CD4-positive, alpha-beta memory T cell (primary cell): ENCODE measurements around the gene FAM186B. TPM values are rescaled to one million over a fixed set of nuclear protein-coding genes. Genes with fewer than 3 reads are reported as not detected.
A peak's percentile ranks its signal among the peaks of the same experiment; 100 is the strongest.
"Not testable (repeated sequence)": the region's sequence is repeated elsewhere in the genome, so short reads cannot be mapped to it uniquely, and the experiment has no call there.

Experiments
- CTCF ChIA-PET: fragments of 350-600 bp; sonication (Branson Sonifier 250); formaldehyde crosslinking; loops from one replicate; lab custom pipeline; 2021; ENCODE audit warnings: inconsistent platforms; ENCODE audit not compliant: partially characterized antibody; lab: Charles Lee
- POLR2A ChIA-PET: fragments of 350-600 bp; sonication (Branson Sonifier 250); formaldehyde crosslinking; loops from one replicate; lab custom pipeline; 2021; ENCODE audit not compliant: partially characterized antibody; lab: Charles Lee
- DNase-seq, 5 donors: peaks; one replicate each; pipeline versions ENCODE4 v3.0.0 to v3.0.0-alpha.2; 2020 to 2022; ENCODE audit warnings: mixed read lengths in 1 of 5
- H3K27ac ChIP-seq: one replicate; pipeline ENCODE4 v1.7.0; 2013; ENCODE audit warnings: low read depth, low read length
- H3K27me3 ChIP-seq: 2 replicates; pipeline ENCODE4 v1.7.0; 2013; ENCODE audit warnings: mild to moderate bottlenecking, low read length, moderate library complexity; ENCODE audit not compliant: insufficient read depth
- H3K36me3 ChIP-seq: 2 replicates; pipeline ENCODE4 v1.7.0; 2013; ENCODE audit warnings: mild to moderate bottlenecking, low read length, moderate library complexity; ENCODE audit not compliant: insufficient read depth
- H3K4me1 ChIP-seq: 2 replicates; pipeline ENCODE4 v1.7.0; 2013; ENCODE audit warnings: mild to moderate bottlenecking, low read length, moderate library complexity; ENCODE audit not compliant: insufficient read depth
- H3K4me3 ChIP-seq, 2 donors: one replicate each; pipeline ENCODE4 v1.7.0; 2013; ENCODE audit warnings: low read length in 2 of 2, mild to moderate bottlenecking in 1 of 2
- H3K9me3 ChIP-seq, 2 donors: one replicate each; pipeline ENCODE4 v1.7.0; 2013; ENCODE audit warnings: low read length in 2 of 2, control low read depth in 1 of 2; ENCODE audit not compliant: control insufficient read depth in 1 of 2
- H3K27ac Mint-ChIP-seq, 7 donors: one replicate each; pipeline ENCODE4 v1.8.0; 2020 to 2021; ENCODE audit warnings: mixed read lengths in 7 of 7, mild to moderate bottlenecking in 6 of 7, inconsistent platforms in 3 of 7, moderate library complexity in 3 of 7
- H3K27me3 Mint-ChIP-seq, 2 donors: one replicate each; pipeline ENCODE4 v1.8.0; 2020 to 2021; ENCODE audit warnings: mixed read lengths in 2 of 2
- H3K36me3 Mint-ChIP-seq, 2 donors: one replicate each; pipeline ENCODE4 v1.8.0; 2020 to 2021; ENCODE audit warnings: mixed read lengths in 2 of 2, inconsistent platforms in 1 of 2, mild to moderate bottlenecking in 1 of 2
- H3K4me1 Mint-ChIP-seq, 4 donors: one replicate each; pipeline ENCODE4 v1.8.0; 2020 to 2021; ENCODE audit warnings: mixed read lengths in 4 of 4, mild to moderate bottlenecking in 1 of 4
- H3K4me3 Mint-ChIP-seq, 8 donors: one replicate each; pipeline ENCODE4 v1.8.0; 2020 to 2021; ENCODE audit warnings: mixed read lengths in 8 of 8, mild to moderate bottlenecking in 7 of 8, moderate library complexity in 6 of 8, inconsistent platforms in 3 of 8
- H3K9me3 Mint-ChIP-seq, 8 donors: one replicate each; pipeline ENCODE4 v1.8.0; 2020 to 2021; ENCODE audit warnings: mixed read lengths in 8 of 8, mild to moderate bottlenecking in 5 of 8, inconsistent platforms in 3 of 8, moderate library complexity in 1 of 8
- intact Hi-C: fragments of 100-400 bp; cut with micrococcal nuclease; formaldehyde crosslinking; loops from one replicate; pipeline ENCODE4 v1.15.1; 2023
- polyA plus RNA-seq, 2 donors: library from polyadenylated mRNA; unstranded; fragments of 300-500 nt; fragmentation: Illumina TruSeq; gene quantifications; one replicate each; pipeline ENCODE4 v1.2.3, GENCODE V29; 2021
- total RNA-seq, 2 experiments: library from RNA; stranded (reverse); gene quantifications; one replicate each; pipeline ENCODE4 v1.2.3, GENCODE V29; 2021

Gene FAM186B
- total and polyA plus RNA-seq, 4 experiments from 2014 or later = 0.12 to 0.22 (median 0.15) TPM; not detected in 1

DNA sequence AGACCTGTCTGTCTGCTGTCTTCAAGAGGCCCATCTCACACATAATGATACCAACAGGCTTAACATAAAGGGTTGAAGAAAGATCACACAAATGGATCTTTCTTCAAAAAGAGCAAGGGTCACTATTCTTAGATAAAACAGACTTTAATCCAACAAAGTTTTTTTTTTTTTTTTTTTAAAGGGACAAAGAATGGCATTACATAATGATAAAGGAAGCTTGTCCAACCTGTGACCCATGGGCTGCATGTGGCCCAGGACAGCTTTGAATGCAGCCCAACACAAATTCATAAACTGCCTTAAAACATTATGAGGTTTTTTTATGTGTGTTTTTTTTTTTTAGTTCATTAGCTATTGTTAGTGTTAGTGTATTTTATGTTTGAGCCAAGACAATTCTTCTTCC lies 6.8 kb upstream of the FAM186B start:
- intact Hi-C loops = no loop called here
- no peak overlapping the region for H3K27ac Mint-ChIP-seq
- no peak for DNase-seq
- H3K27me3 Mint-ChIP-seq = peaks cover 9 to 10% of the 10 kb centered on the region in 2 donors
- H3K4me1 ChIP-seq = no peaks in the 10 kb centered on the region
- H3K4me3 Mint-ChIP-seq = no peak overlapping the region
- no peaks in the 10 kb centered on the region for H3K36me3 Mint-ChIP-seq
- H3K9me3 Mint-ChIP-seq = peaks cover 0 to 12% (median 8%) of the 10 kb centered on the region in 8 donors
- H3K27me3 ChIP-seq = no peaks in the 10 kb centered on the region
- ChIA-PET POLR2A (interaction anchor here (0.9 kb wide), 1 partner anchor 20 kb away, joined by 3 read pairs; no protein-coding TSS in a partner anchor), CTCF (interaction anchor here (0.7 to 1.0 kb wide), 4 partner anchors 11 to 213 kb away, joined by 3 to 4 read pairs (median 4); partner anchors contain the start of gene PRPF40B)
- peaks cover 0 to 7% (median 4%) of the 10 kb centered on the region in 4 donors for H3K4me1 Mint-ChIP-seq
- H3K27ac ChIP-seq = no peak overlapping the region
- no peaks in the 10 kb centered on the region for H3K9me3 ChIP-seq
- H3K36me3 ChIP-seq = no peaks in the 10 kb centered on the region
- no peak overlapping the region for H3K4me3 ChIP-seq

DNA sequence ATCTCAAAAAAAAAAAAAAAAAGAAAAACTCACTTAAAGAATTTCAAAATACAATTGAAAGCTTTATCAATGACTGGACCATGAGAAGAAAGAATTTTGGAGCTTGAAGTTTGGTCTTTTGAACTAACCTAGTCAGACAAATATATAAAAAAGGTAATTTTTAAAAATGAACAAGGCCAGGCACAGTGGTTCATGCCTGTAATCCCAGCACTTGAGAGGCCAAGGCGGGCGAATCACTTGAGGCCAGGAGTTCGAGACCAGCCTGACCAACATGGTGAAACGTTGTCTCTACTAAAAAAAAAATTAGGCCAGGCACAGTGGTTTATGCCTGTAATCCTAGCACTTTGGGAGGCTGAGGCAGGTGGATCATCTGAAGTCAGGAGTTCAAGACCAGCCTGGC lies 5.3 kb upstream of the FAM186B start:
- intact Hi-C loops, H3K36me3 Mint-ChIP-seq, H3K4me3 Mint-ChIP-seq, H3K27ac ChIP-seq, H3K9me3 ChIP-seq, H3K4me1 ChIP-seq, H3K27me3 ChIP-seq, H3K4me1 Mint-ChIP-seq, H3K27ac Mint-ChIP-seq, H3K36me3 ChIP-seq, H3K4me3 ChIP-seq, DNase-seq: not testable (repeated sequence)
- peaks cover 9 to 12% of the 10 kb centered on the region in 2 donors for H3K27me3 Mint-ChIP-seq
- POLR2A ChIA-PET = interaction anchor here (0.8 to 1.6 kb wide), 2 partner anchors 12 to 25 kb away, joined by 3 read pairs; partner anchors contain the start of gene PRPF40B
- peaks cover 0 to 12% (median 8%) of the 10 kb centered on the region in 8 donors for H3K9me3 Mint-ChIP-seq
- CTCF ChIA-PET = interaction anchor here (0.6 kb wide), 1 partner anchor 8 kb away, joined by 3 read pairs; no protein-coding TSS in a partner anchor

DNA sequence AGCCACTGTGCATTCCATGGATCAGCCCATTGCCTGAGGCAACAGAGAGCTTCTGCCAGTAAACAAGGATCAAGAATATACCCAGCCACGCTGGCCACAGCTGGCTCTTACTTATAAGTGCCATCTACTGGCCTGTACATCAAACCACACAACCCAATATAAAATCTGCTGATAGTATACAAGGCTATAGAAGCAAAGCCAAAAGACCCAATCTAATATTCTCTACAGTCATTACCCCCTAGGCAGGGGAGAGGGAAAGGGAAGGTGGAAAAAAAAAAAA lies 4.4 kb upstream of the FAM186B start:
- H3K4me3 Mint-ChIP-seq = no peak overlapping the region
- no peaks in the 10 kb centered on the region for H3K4me1 ChIP-seq
- H3K9me3 Mint-ChIP-seq = peaks cover 0 to 12% (median 8%) of the 10 kb centered on the region in 8 donors
- no peaks in the 10 kb centered on the region for H3K36me3 Mint-ChIP-seq
- no peak for DNase-seq
- no peaks in the 10 kb centered on the region for H3K4me1 Mint-ChIP-seq
- ChIA-PET POLR2A (interaction anchor here (1.6 kb wide), 1 partner anchor 26 kb away, joined by 3 read pairs; no protein-coding TSS in a partner anchor), CTCF (interaction anchor here (1.2 kb wide), 1 partner anchor 251 kb away, joined by 4 read pairs; no protein-coding TSS in a partner anchor)
- no peaks in the 10 kb centered on the region for H3K36me3 ChIP-seq
- intact Hi-C loops = no loop called here
- H3K27me3 Mint-ChIP-seq = peaks cover 9 to 12% of the 10 kb centered on the region in 2 donors
- H3K27ac Mint-ChIP-seq = no peak overlapping the region
- no peak overlapping the region for H3K27ac ChIP-seq
- no peaks in the 10 kb centered on the region for H3K9me3 ChIP-seq
- H3K4me3 ChIP-seq = no peak overlapping the region
- H3K27me3 ChIP-seq = no peaks in the 10 kb centered on the region

DNA sequence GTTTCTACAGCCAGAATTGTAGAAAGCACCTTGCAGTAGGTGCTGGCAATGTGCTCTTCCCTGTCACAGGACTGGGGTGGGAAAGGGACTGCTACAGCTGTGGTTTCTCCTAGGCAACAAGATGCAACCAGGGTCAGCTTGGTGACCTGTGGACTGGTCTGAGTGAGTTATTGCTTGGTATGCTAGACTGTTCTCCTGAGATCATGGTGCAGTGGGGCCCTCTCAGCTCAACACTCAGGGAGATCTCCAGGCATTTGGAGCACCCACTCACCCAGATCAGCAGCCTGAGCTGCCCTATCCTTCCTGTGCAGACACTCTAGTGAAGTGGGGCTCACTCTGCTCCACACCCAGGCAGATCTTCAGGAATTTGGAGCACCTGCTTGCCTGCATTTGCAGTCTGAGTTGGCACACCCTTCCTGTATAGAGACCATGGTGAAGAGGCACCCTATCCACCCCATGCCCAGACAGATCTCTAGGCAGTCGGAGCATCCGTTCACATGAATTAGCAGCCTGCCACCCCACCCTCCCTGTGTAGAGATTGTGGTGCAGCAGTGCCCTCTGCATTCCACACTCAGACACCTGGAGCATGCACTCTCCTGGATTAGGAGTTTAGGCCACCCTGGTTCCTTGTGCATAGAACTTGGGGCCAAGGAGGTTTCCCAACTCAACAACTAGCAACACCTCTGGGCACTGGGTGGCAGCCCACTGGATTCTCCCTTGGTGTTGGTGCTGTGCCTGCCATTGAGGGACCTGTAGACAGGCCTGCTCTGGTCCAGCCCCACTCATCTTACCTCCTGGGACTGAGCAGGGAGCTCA lies 3.8 kb upstream of the FAM186B start:
- no peaks in the 10 kb centered on the region for H3K36me3 ChIP-seq
- no peaks in the 10 kb centered on the region for H3K4me1 ChIP-seq
- no peaks in the 10 kb centered on the region for H3K27me3 ChIP-seq
- H3K9me3 ChIP-seq = no peaks in the 10 kb centered on the region
- Mint-ChIP-seq H3K27me3 (peaks cover 7 to 11% of the 10 kb centered on the region in 2 donors), H3K4me1 (no peaks in the 10 kb centered on the region), H3K27ac (no peak overlapping the region), H3K36me3 (no peaks in the 10 kb centered on the region), H3K4me3 (no peak overlapping the region), H3K9me3 (peaks cover 0 to 12% (median 8%) of the 10 kb centered on the region in 8 donors)
- ChIA-PET CTCF (interaction anchor here (1.2 kb wide), 1 partner anchor 251 kb away, joined by 4 read pairs; no protein-coding TSS in a partner anchor), POLR2A (interaction anchor here (1.6 kb wide), 1 partner anchor 27 kb away, joined by 3 read pairs; no protein-coding TSS in a partner anchor)
- intact Hi-C loops = no loop called here
- DNase-seq = no peak
- no peak overlapping the region for H3K4me3 ChIP-seq
- no peak overlapping the region for H3K27ac ChIP-seq

DNA sequence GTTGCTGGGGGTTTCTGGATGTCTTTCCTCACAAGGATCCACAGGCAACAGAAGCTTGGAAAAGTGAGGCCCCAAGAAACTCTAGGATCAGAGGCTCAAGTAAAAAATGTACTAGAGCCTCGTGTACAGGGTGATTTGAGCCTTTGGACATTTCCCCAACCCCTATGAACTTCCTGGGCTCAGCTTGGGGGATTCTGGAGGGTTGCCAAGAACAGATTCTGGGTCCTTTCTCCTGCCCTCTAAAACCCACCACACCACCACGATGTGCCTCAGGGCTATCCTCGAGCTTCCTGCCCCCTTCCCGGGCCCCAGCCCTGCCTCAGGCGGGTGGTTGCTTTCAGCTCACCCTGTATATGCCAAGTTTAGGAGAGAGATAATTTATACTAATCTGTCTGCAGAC lies 583 bp downstream of the FAM186B start:
- CTCF ChIA-PET = interaction anchor here (0.7 to 1.3 kb wide), 2 partner anchors 19 to 174 kb away, joined by 3 read pairs; no protein-coding TSS in a partner anchor
- Mint-ChIP-seq H3K4me1 (no peaks in the 10 kb centered on the region), H3K27me3 (peaks cover 4 to 6% of the 10 kb centered on the region in 2 donors), H3K36me3 (no peaks in the 10 kb centered on the region), H3K9me3 (peaks cover 0 to 3% (median under 1%) of the 10 kb centered on the region in 8 donors), H3K4me3 (no peak overlapping the region), H3K27ac (no peak overlapping the region)
- no peaks in the 10 kb centered on the region for H3K9me3 ChIP-seq
- POLR2A ChIA-PET = no interaction called here
- intact Hi-C loops = no loop called here
- H3K4me1 ChIP-seq = no peaks in the 10 kb centered on the region
- no peaks in the 10 kb centered on the region for H3K27me3 ChIP-seq
- no peak overlapping the region for H3K4me3 ChIP-seq
- DNase-seq = no peak
- H3K36me3 ChIP-seq = no peaks in the 10 kb centered on the region
- no peak overlapping the region for H3K27ac ChIP-seq

DNA sequence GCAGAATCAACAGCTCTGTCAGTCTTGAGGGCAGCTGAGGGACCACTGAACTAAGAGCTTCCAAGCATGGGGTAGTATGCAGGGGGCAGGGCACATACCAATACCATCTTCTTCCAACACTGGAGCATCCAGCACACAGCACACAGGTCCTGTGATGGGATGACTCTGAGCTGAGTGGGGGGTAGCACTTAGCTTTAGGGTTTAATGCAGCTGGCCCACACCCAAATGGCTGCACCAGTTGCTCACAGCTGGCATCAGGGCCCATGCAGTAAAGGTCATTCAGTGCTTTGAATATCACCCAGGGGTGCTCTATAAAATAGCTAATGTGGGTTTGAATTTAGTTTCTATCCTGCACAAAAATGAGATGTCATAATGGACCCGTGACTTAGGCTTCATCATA lies 1.7 kb downstream of the FAM186B start:
- H3K4me3 ChIP-seq = no peak overlapping the region
- POLR2A ChIA-PET = no interaction called here

DNA sequence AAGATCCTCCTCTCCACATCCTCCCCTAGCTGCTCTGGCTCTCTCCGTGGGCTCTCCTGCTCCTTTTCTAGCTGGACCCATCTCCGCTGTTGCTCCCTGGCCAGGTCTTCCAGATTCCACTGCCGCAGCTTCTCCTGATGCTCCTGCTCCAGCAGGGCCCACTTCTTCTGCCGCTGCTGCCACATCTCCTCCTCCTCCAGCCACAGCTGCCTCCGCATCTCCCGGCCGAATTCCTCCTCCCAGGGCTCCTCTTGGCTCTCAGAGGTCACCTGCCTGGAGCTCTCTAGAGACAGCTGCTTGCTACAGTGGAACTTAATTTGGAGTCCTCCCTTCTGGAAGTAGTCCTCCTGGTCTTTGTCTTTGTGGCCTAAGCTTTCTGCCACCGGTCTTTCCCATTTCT lies 5.5 kb downstream of the FAM186B start:
- H3K4me1 Mint-ChIP-seq = peaks cover 0 to 5% (median 0%) of the 10 kb centered on the region in 4 donors
- POLR2A ChIA-PET = no interaction called here
- H3K27ac Mint-ChIP-seq = peak overlapping the region in 3 of 7 donors; percentile 22 to 87 (median 43)
- H3K9me3 Mint-ChIP-seq = peaks cover 0 to 2% (median 0%) of the 10 kb centered on the region in 8 donors
- no peaks in the 10 kb centered on the region for H3K27me3 Mint-ChIP-seq
- no peak overlapping the region for H3K4me3 Mint-ChIP-seq
- Histone ChIP-seq H3K27me3 (no peaks in the 10 kb centered on the region), H3K4me1 (no peaks in the 10 kb centered on the region), H3K27ac (no peak overlapping the region), H3K36me3 (no peaks in the 10 kb centered on the region), H3K9me3 (no peaks in the 10 kb centered on the region), H3K4me3 (no peak overlapping the region)
- intact Hi-C loops = no loop called here
- no peaks in the 10 kb centered on the region for H3K36me3 Mint-ChIP-seq
- no peak for DNase-seq
- CTCF ChIA-PET = interaction anchor here (0.9 kb wide), 1 partner anchor 85 kb away, joined by 3 read pairs; no protein-coding TSS in a partner anchor

More for the DNA sequence above, 1.7 kb downstream of the FAM186B start:
- no peaks in the 10 kb centered on the region for H3K36me3 Mint-ChIP-seq
- Histone ChIP-seq H3K27me3 (no peaks in the 10 kb centered on the region), H3K36me3 (no peaks in the 10 kb centered on the region), H3K4me1 (no peaks in the 10 kb centered on the region), H3K9me3 (no peaks in the 10 kb centered on the region), H3K27ac (no peak overlapping the region)
- peaks cover 0 to 2% (median 0%) of the 10 kb centered on the region in 8 donors for H3K9me3 Mint-ChIP-seq
- CTCF ChIA-PET = interaction anchor here (0.9 to 1.8 kb wide), 4 partner anchors 22 to 175 kb away, joined by 3 to 4 read pairs (median 4); no protein-coding TSS in a partner anchor
- H3K27me3 Mint-ChIP-seq = peaks cover 0 to 3% of the 10 kb centered on the region in 2 donors
- H3K27ac Mint-ChIP-seq = no peak overlapping the region
- no peak overlapping the region for H3K4me3 Mint-ChIP-seq
- no peak for DNase-seq
- no peaks in the 10 kb centered on the region for H3K4me1 Mint-ChIP-seq
- intact Hi-C loops = no loop called here
